Cardiac septum (tissue), 1 donor: ENCODE measurements around the gene SRSF1. TPM values are rescaled to one million over a fixed set of nuclear protein-coding genes. Genes with fewer than 3 reads are reported as not detected.

ENCODE experiments used
- DNase-seq: peaks from one replicate; pipeline ENCODE4 v3.0.0-alpha.2; 2020; ENCODE audit warnings: low spot score
- intact Hi-C: fragments of 100-400 bp; cut with DNase I; formaldehyde crosslinking; loops from one replicate; pipeline ENCODE4 v1.14.0; 2022
- total RNA-seq: library from RNA; stranded (reverse); fragmentation: NEBNext Ultra II Directional; extraction: Animal tissue kit (Norgen Biotek cat#: 25700); gene quantifications from one replicate; pipeline ENCODE4 v1.2.1, GENCODE V29; 2021
- donor health status: DM: no; HTN: no; CAD: no.

The SRSF1 gene
- total RNA-seq, 1 donor from 2014 or later, result 105 TPM

- DNase-seq, result peak; percentile 78
- intact Hi-C loops, result loop anchor here (1.0 to 10.0 kb wide), 2 partner anchors 138 to 331 kb away; no protein-coding TSS in a partner anchor
These were observed 11.7 kb downstream of the SRSF1 start for GRCh38 chr17:57995076-57995956.

GRCh38 chr17:57994436-57994835 lies 12.6 kb downstream of the SRSF1 start:
- DNase-seq, result no peak
- intact Hi-C loops, result loop anchor here (10.0 kb wide), 1 partner anchor 330 kb away; no protein-coding TSS in a partner anchor

- intact Hi-C loops, result loop anchor here (10.0 kb wide), 1 partner anchor 329 kb away; no protein-coding TSS in a partner anchor
- DNase-seq, result no peak
These were observed 13.3 kb downstream of the SRSF1 start for GRCh38 chr17:57993471-57994365.

GRCh38 chr17:57991537-57991936 lies 15.5 kb downstream of the SRSF1 start:
- intact Hi-C loops, result loop anchor here (10.0 kb wide), 1 partner anchor 327 kb away; no protein-coding TSS in a partner anchor
- no peak for DNase-seq

GRCh38 chr17:57990037-57990436 lies 17.0 kb downstream of the SRSF1 start:
- no peak for DNase-seq
- intact Hi-C loops, result loop anchor here (10.0 kb wide), 1 partner anchor 325 kb away; no protein-coding TSS in a partner anchor

GRCh38 chr17:57988301-57989250 lies 18.5 kb downstream of the SRSF1 start:
- peak; percentile 85 for DNase-seq
- intact Hi-C loops, result loop anchor here (1.0 to 2.0 kb wide), 3 partner anchors 34 to 138 kb away; partner anchors contain the start of genes CUEDC1 and MRPS23

GRCh38 chr17:57987581-57988300 lies 19.3 kb downstream of the SRSF1 start, which contains the start of gene VEZF1:
VEZF1 (minus strand) TSS chr17:57988254; CDS start chr17:57988111, 143 bp downstream.
- DNase-seq, result peak; percentile 89
- intact Hi-C loops, result loop anchor here (1.0 to 2.0 kb wide), 3 partner anchors 33 to 137 kb away; partner anchors contain the start of genes CUEDC1 and MRPS23

GRCh38 chr17:57986841-57987580 lies 20.0 kb downstream of the SRSF1 start:
- intact Hi-C loops, result no loop called here

GRCh38 chr17:57985675-57985974 lies 21.4 kb downstream of the SRSF1 start:
- intact Hi-C loops, result no loop called here
- DNase-seq, result no peak

More at GRCh38 chr17:57986841-57987580, 20.0 kb downstream of the SRSF1 start:
- DNase-seq, result no peak

GRCh38 chr17:57984936-57985674 lies 21.9 kb downstream of the SRSF1 start:
- DNase-seq, result no peak
- intact Hi-C loops, result no loop called here

- intact Hi-C loops, result no loop called here
- no peak for DNase-seq
These were observed 22.7 kb downstream of the SRSF1 start for GRCh38 chr17:57984261-57984890.

- DNase-seq, result no peak
- intact Hi-C loops, result no loop called here
These were observed 23.6 kb downstream of the SRSF1 start for GRCh38 chr17:57983446-57983845.

- intact Hi-C loops, result no loop called here
- DNase-seq, result no peak
These were observed 24.4 kb downstream of the SRSF1 start for GRCh38 chr17:57982452-57983170.

GRCh38 chr17:57980522-57980921 lies 26.5 kb downstream of the SRSF1 start:
- intact Hi-C loops, result no loop called here
- no peak for DNase-seq

- intact Hi-C loops, result no loop called here
- no peak for DNase-seq
These were observed 28.0 kb downstream of the SRSF1 start for GRCh38 chr17:57979076-57979475.

- intact Hi-C loops, result no loop called here
These were observed 30.5 kb downstream of the SRSF1 start for GRCh38 chr17:57976594-57976993.

More at GRCh38 chr17:57976594-57976993, 30.5 kb downstream of the SRSF1 start:
- DNase-seq, result no peak
